ENCODE measurements around the gene RNASEH2A.
A peak's percentile ranks its signal among the peaks of the same experiment; 100 is the strongest.

The RNASEH2A gene

DNA sequence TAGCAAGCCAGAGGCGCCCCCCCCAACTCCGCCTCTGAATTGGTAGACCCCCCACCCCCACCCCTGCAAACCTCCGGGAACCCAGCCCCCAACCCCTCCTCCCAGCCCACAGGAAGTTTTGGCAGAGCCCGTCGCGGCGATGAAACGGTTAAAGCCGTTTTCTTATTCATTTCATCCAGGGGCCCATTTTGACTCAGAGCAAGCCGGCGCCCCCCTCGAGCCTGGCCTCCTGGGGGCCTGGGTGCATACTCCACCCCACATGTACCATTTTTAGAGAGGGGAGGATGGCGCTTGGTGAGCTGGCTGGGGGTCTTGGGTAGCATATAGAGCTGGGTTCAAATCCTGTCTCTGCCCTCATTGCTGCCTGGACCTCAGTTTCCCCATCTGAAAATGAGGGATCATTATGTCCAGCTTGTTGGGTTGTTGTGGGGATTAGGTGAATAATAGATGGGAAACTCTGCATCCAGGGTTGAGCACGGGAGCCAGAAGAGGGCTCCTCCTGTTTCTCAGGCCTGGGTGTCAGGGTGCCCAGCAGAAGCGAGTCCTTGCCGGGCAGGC lies 23.0 kb upstream of the RNASEH2A start:
- DNase-seq = no peak

DNA sequence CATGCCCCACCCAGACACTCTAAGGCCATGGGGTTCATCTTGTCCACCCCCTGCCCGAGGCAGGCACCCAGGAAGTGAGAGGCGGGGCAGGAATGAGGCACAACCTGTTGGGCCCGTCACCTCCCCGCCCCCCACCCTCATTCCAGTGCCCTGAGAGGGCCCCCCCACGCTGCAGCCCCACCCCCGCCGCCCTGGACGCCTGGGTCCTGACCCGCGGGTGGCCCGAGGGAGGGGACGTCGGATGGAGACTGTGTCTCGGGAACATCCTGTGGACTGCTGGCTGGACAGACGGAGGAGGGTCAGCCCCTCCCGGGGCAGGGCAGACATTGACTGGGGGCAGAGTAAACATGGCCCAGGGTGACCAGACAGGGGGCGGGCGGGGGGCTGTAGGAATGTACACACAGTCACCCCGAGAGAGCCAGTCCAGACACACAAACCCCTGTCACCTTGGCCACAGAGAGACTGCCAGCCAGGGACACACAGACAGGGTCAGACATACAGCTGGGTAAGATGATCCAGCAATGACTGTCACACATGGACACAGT lies 22.5 kb upstream of the RNASEH2A start:
- DNase-seq = no peak

DNA sequence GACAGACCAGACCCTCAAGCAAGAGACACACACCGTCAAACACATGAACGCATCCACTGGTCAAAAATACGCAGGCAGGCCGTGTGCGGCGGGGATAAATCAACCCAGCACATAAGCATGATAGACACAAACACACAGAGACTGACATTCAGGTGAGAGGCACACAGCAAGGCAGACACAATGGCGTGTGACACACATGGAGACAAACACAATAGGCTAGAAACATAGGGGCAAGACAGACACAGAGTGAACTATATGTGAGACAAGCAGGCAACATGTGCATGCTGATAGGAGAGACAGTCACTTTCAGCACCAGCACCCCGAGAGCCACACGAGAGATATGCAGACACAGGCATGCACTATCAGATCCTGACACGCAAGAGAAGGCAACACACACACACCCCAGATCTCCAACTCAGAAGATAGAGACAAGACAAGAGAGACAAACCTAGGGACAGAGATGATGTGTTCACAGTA lies 22.0 kb upstream of the RNASEH2A start:
- no peak for DNase-seq

DNA sequence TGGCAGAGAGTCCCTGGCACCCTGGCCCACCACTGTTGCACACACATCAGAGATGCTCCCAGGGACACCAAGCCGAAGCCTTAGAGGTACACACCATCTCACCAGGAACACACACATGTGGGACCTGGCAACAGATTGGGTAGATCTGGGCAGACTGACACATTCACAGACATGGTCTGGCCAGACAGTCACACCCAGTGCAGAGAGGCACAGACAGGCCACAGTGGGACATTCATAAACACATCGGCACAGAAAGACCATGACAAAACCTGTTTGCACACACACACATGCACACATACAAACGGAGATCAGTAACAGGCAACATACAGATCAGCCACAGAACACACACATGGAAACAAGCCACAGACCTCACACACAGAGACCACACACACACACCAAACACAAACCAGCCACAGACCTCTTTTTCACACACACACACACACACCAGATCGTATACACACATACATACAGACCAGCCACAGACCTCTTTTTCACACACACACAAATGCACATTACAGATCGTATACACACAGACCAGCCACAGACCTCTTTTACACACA lies 21.4 kb upstream of the RNASEH2A start:
- DNase-seq = no peak

DNA sequence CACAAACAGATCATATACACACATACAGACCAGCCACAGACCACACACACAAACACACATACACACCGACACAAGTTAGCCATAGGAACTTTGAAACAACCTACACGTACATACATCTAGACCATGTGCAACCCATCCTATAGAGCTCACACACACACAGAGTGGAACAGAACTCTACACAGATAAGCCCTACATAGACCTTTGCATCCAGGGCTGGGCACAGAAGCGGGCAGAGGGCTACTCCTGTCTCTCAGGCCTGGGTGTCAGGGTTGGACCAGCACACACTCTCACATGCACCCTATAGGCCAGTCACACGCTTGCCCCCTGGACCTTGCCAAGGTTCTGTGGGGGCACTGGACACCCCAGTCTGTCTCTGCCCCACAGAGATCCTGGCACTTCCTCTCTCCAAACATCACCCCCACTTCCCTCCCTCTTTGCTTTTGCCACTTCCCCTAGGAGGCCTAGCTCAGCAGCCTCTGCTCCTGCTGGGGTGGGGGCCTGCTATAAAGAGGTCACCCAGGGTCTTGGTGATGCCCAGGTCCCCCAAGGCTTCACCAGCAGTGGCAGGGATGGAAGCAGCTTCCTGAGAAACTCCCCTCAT lies 20.9 kb upstream of the RNASEH2A start:
- DNase-seq = no peak

DNA sequence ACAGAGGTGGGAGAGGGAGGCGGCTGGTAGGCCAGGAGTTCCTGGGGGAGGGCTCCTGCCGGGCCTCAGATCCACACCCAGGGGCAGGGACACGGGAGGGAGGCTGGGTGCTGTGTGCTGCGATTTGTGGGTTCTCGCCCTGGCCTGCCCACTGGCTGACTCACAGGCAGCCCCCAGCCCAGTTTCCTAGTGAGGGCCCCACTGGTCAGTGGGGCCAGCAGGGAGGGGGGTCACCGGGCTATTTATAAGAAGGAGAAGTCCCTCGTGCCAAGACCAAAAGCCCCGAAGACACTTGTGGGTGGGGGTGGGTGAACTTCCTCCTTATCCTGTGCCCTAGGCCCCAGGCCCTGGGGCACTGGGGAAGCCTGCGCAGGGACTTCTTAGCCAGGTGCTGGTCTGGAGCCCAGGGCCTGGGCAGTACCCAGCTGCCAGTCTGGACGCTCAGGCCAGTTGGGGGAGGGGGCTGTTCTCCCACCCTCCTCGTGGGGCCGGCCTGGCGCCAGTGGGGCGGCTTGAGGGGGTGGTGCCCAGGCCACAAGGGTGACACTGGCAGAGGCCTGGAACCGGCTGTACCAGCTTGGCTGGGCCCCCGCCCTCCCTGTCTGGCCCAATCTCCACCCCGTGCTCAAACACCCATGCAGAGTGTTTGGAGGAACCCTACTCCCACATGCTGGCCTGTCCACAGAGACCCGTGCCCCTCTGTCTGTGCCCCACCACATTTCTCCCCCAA lies 20.1 kb upstream of the RNASEH2A start:
- no peak for DNase-seq

DNA sequence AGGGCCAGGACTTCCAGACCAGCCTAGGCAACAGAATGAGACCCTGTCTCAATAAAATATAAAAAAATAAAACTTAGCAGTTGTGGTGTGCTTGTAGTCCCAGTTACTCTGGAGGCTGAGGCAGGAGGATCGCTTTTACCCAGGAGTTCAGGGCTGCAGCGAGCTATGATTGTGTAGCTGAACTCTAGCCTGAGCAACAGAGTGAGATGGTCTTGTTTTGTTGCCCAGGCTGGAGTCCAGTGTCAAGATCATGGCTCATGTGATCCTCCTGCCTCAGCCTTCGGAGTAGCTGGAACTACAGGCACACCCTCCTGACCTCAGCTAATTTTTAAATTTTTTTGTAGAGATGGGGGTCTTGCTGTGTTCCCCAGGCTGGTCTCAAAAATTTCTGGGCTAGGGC lies 19.4 kb upstream of the RNASEH2A start:
- DNase-seq = no peak

DNA sequence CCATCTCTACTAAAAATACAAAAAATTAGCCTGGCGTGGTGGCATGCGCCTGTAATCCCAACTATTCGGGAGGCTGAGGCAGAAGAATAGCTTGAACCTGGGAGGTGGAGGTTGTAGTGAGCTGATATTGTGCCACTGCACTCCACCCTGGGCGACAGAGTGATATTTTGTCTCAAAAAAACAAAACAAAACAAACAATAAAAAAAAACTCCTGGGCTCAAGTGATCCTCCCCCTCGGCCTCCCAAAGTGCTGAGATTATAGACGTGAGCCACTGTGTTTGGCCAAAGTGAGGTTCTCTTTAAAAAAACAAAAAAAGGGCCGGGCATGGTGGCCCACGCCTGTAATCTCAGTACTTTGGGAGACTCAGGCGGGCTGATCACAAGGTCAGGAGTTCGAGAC lies 18.9 kb upstream of the RNASEH2A start:
- DNase-seq = no peak

DNA sequence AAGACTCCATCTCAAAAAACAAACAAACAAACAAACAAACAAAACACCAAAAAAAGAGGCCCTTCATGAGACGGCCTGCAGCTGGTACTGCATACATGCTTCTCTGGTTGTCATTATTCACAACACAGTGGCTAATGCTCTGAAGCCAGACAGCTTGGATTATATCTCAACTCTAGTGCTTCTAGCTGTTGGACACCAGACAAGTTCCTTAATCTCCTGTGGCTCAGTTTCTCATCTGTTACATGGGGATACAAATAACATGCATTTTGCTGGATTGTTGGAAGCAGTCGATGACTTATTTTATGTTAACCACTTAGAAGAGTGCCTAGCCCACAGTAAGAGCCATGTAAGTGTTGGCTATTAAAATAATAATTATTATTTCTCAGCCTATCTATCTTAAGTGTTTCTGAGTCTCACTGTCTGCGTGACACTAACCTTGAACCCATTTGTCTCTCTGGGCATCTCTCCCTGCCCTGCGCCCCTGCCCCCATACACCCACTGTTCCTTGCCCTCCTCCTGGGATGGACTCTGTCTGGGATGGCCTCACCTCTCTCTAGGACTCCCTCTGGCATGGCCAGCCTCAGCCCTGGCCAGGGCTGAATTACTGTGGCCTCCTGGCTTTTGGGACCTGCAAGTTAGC lies 18.2 kb upstream of the RNASEH2A start:
- no peak for DNase-seq

DNA sequence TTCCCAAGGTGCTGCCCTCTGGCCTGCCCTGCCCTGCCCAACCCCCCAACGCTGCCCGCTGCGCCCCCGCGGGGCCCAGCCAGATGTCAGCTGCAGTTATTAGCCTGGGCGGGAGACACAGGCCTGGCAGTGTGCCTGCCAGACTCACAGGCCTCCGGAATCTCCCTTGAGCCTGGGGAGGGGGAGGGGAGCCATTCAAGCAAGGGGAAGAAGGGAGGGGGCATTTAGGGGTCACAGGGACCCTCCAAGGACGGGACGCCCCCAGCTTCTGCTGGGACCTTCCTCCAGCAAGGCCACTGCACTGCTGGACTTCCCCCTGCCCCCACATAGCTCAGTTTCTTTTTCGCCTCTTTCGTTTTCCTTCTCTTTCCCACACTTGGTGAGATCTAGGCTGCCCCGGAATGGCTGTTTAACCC lies 17.7 kb upstream of the RNASEH2A start:
- DNase-seq = peak; percentile 63

DNA sequence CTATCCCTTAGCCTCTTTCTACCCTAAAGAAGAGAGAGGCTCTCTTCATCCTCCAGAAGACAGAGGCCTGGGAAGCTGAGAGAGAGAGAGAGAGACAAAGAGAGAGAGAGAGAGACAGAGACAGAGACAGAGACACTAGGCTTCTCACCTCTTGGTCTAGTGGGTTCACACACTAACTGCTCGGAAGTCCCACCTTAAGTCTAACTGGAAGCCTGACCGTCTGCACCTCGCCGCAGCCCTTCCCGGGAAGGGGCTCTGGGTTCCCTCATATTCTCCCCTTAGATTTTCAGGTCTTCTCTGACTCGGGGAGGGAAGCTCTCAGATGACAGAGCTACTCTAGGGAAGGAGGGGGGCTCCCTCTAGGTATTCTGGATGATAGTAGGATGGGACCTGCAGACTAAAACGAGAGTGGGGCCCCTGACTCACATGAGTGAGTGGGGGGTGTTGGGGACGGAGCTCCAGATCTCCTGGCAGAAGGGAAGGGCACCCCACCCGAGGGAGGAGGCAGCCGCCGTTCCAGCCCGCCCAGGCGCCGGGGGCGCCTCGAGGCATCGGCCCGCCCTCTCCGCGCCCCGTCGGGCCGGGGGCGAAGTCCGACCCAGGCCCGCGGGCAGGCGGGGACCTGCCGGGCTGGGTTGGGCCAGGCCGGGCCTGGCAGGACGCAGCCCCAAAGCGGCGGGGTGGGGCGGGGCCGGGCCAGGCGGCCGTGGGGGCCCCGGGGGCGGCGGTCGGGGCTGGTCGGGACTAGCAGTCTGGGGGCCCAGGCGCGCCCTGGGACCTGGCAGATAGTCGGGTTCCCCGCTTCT lies 17.1 kb upstream of the RNASEH2A start:
- DNase-seq = no peak

DNA sequence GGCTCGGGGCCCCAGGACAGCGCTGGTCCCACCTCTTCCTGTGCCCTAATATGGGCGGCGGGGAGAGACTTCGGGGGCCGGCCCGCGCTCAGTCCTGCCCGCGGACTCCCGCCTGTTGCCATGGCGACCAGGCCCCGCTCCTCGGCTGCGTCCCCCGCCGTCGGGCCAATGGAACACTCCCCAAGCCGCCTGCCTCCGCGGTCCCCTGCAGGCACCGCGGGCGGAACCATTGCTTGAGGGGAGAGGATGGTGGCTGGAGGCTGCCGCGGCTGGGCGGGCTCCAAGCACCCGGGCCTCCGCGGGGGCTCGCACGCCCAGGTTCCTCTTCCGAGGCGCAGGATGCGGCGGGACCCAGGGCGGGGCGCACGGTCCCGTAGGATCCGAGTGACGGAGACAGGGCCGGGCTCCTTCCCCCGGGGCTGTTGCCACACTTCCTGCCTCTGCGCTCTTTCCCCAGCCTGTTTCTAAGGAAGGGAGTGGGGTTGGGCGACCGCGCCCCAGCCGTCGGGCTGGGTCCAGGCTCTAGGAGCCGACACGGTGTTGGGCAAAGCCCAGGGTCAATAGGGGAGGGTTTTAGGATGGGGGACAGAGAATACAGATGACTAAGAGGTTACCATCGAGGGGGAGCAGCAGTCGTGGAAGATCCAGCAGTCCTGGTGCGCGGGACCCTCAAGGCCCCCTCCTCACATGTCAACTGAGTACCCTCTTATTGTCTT lies 16.3 kb upstream of the RNASEH2A start:
- DNase-seq = peak; percentile 90

DNA sequence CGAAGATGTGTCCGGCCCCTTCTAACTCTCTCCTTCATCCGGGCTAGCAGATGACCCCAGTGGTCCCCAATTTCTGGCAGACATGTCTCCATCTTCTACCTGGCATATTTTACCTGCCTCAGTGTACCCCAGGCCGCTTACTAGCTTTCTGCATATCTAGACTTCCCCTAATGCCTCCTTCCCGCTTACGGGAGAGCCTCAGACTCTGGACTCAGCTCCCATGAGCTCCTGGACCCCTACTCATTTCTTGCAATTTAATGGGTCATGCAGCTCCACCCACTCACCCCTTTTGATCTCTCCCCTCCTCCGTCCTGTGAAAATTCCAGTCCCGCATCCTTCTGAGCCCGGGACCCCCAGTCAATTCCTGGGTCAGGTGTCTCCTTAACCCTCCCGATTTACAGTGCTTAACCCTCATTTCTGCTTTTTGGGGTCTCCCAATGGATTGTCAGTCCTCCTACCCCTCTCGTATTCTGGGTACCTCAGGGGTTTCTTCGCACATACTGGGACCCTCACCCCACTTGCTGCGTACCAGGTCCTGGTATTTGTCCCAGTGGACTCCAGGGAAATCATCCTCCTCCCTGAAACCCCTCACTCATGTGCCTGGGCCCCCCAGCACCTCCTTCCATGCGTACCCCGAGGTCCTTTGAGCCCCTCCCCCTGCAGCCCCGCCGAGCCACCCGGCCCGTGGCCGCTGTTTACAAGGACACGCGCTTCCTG lies 15.6 kb upstream of the RNASEH2A start:
- DNase-seq = no peak

DNA sequence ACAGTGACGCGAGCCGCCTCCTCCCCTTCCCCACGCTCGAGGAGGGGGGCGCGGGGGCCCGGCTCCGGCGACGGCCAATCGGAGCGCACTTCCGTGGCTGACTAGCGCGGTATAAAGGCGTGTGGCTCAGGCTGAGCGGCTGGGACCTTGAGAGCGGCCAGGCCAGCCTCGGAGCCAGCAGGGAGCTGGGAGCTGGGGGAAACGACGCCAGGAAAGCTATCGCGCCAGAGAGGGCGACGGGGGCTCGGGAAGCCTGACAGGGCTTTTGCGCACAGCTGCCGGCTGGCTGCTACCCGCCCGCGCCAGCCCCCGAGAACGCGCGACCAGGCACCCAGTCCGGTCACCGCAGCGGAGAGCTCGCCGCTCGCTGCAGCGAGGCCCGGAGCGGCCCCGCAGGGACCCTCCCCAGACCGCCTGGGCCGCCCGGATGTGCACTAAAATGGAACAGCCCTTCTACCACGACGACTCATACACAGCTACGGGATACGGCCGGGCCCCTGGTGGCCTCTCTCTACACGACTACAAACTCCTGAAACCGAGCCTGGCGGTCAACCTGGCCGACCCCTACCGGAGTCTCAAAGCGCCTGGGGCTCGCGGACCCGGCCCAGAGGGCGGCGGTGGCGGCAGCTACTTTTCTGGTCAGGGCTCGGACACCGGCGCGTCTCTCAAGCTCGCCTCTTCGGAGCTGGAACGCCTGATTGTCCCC lies 14.9 kb upstream of the RNASEH2A start, which contains the start of gene JUNB:
TSS of gene JUNB (plus strand) at position 142 of the 706 bp plus-strand sequence. CDS start at position 428, 286 bp downstream.
- peak; percentile 88 for DNase-seq

DNA sequence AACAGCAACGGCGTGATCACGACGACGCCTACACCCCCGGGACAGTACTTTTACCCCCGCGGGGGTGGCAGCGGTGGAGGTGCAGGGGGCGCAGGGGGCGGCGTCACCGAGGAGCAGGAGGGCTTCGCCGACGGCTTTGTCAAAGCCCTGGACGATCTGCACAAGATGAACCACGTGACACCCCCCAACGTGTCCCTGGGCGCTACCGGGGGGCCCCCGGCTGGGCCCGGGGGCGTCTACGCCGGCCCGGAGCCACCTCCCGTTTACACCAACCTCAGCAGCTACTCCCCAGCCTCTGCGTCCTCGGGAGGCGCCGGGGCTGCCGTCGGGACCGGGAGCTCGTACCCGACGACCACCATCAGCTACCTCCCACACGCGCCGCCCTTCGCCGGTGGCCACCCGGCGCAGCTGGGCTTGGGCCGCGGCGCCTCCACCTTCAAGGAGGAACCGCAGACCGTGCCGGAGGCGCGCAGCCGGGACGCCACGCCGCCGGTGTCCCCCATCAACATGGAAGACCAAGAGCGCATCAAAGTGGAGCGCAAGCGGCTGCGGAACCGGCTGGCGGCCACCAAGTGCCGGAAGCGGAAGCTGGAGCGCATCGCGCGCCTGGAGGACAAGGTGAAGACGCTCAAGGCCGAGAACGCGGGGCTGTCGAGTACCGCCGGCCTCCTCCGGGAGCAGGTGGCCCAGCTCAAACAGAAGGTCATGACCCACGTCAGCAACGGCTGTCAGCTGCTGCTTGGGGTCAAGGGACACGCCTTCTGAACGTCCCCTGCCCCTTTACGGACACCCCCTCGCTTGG lies 14.1 kb upstream of the RNASEH2A start:
- peak; percentile 64 for DNase-seq

DNA sequence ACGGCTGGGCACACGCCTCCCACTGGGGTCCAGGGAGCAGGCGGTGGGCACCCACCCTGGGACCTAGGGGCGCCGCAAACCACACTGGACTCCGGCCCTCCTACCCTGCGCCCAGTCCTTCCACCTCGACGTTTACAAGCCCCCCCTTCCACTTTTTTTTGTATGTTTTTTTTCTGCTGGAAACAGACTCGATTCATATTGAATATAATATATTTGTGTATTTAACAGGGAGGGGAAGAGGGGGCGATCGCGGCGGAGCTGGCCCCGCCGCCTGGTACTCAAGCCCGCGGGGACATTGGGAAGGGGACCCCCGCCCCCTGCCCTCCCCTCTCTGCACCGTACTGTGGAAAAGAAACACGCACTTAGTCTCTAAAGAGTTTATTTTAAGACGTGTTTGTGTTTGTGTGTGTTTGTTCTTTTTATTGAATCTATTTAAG lies 13.5 kb upstream of the RNASEH2A start:
- DNase-seq = no peak

DNA sequence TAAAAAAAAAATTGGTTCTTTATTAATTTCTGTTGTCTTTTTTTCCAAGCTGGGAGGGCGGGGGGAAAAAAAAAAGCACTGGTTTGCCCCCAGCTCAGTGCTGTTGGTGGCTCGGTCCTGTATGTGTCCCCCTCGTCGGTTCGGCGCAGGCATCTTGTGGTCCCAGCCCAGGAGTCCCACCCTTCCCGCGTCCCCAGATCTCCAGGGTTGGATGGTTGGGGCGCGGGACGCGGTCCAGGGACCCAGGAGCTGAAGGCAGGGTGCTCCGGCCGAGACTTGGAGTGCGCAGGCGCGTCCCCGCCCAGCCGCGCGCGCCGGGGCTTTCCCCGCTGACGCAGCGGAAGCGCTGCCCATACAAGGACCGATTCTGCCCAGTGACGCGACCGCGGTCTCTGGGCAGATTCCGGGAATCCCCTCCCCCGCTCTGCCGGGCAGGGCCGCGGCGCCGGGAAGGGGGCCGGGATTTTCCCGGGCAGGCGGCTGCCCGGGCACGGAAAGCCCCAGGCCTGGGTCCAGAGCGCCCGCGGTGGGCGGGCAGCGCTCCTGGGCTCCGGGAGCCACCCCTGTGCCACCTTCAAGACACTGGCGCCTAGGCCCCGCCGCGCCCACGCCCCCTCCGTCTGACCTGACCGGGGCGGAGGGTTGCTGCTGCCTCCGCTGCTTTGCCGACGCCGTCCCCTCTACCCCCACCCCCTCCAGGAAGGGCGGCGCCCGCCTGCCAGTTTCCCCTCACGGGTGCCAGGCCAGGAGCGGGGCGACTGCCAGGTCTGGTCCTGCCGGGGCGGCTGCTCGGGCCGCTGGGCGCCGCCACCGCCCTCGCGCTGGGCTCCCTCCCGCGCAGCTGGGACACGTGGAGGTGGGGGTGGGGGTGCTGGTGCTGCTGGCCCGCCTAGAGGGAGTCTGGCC lies 12.8 kb upstream of the RNASEH2A start:
- DNase-seq = peak; percentile 91

All from NCI-H1092 treated with DMSO at 0.1 percent for 48 hours (cell line).